HG03354 (cell line): ENCODE data around the gene EFCC1.
A peak's percentile ranks its signal among the peaks of the same experiment; 100 is the strongest.

ENCODE experiments used
- ATAC-seq: cut with Tn5 transposase; IDR thresholded peaks from one replicate; pipeline ENCODE4 v1.9.1; 2021; ENCODE audit warnings: mild to moderate bottlenecking; ENCODE audit not compliant: unreplicated experiment, poor library complexity, severe bottlenecking

EFCC1 gene

DNA sequence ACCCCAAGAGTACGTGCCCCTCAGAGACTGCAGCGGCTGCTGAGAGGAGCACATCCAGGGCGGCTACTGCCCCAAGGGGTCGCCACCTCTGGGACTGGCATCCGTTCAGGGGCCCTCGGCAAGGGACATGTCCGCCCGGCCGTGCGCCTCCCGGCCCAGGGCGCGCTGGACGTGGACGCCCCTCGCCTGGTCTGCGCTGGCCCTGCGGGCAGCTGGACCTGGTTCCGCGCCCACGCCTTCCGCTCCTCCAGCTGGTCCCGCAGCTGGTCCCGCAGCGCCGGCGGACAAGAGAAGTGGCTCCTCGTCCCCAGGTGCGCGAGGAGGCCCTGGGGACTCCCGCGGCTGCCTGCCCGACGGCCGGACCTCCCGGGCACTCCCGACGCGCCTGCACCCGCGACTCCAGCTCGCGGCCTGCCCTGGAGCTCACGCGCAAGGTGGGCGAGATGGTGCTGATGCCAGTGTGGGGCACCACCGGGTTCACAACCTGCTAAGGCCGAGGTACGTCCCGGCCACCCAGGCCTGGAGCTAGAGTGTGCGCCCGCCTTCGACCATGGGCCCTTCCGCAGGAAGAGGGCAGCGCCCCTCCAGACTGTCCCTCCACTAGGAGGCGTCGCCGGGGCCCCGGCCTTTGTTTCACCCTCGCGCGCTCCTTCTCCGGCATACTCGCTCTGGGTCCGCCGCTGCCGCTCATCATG lies 45.1 kb downstream of the EFCC1 start:
- no peak for ATAC-seq

GRCh38 chr3:129046732-129047552 lies 45.8 kb downstream of the EFCC1 start:
- ATAC-seq: no peak

- ATAC-seq: no peak
These were observed 46.4 kb downstream of the EFCC1 start for GRCh38 chr3:129047553-129047839.

DNA sequence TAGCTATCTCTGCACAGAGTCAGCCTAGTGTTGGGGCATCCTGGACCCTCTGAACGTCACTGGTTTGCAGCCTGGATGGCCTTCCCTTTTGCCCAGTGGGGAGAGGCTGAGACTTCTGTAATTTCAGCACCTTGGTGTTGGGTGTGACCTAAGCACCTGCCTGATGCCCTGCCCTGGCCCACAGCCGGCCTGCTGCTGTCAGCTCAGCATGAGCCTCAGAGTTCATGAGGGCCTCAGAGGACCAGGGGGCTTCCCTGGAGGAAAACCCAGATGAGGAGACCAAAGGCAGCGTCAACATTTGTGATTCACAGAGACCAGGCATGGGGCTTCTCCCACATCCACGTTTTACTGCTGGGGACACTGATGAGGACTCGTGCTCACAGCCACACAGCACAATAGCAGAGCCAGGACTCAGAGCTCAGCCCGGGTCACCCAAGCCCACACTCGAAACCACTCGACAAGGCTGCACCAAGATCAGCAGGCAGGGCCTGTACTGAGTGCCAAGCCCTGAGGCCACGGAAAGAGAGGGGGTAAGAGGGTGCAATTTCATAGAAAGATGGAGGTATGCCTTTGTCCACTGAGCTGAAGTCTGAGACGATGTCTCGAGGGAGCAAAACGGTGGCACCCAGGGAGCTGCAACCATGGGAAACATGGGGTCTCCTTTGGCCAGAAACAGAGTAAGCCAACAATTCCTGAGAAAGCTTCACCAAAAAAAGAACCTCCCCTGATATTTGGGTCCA lies 49.6 kb downstream of the EFCC1 start:
- ATAC-seq: no peak

DNA sequence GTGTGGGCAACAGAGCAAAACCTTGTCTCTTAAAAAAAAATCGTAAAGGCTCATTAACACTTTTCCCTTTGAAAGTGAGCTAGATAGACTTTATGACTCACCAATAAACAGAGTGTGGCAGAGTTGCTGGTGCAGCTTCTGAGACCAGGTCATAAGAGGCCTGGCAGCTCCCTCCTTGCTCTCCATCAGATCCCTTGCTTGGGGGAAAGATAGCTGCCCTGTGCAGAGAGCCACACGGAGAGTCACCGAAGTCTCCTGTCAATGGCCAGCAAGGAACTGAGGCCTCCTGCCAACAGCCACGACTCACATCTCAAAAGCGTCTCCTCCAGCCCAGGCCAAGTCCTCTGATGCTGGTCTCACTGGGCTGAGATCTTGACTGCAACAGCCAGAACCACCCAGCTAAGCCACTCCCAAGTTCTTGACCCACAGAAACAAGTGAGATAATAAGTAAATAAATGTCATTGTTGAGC lies 50.8 kb downstream of the EFCC1 start:
- ATAC-seq: no peak

- no peak for ATAC-seq
These were observed 51.6 kb downstream of the EFCC1 start for GRCh38 chr3:129052675-129053074.

GRCh38 chr3:129054605-129055104 lies 53.6 kb downstream of the EFCC1 start:
- no peak for ATAC-seq

GRCh38 chr3:129056451-129057173 lies 55.5 kb downstream of the EFCC1 start:
- no peak for ATAC-seq

DNA sequence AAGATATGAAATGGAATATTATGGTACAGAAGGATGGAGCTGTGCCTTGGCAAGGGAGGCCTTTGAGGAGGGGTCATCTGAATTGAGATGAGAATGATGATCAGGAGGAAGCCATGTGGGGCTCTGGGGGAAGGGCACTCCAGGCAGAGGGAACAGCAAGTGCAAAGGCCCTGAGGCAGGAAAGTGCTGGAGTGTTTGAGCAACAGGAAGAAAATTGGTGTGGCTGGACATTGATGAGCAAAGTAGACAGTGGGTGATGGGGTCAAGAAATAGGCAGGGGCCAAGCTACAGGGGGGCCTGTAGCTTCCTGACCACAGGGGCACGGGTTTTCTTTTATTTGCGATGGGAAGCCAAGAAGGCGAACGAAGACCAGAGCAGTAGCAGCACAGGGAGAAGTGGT lies 56.1 kb downstream of the EFCC1 start:
- no peak for ATAC-seq

GRCh38 chr3:129058441-129059200 lies 57.5 kb downstream of the EFCC1 start:
- peak; percentile 61 for ATAC-seq

DNA sequence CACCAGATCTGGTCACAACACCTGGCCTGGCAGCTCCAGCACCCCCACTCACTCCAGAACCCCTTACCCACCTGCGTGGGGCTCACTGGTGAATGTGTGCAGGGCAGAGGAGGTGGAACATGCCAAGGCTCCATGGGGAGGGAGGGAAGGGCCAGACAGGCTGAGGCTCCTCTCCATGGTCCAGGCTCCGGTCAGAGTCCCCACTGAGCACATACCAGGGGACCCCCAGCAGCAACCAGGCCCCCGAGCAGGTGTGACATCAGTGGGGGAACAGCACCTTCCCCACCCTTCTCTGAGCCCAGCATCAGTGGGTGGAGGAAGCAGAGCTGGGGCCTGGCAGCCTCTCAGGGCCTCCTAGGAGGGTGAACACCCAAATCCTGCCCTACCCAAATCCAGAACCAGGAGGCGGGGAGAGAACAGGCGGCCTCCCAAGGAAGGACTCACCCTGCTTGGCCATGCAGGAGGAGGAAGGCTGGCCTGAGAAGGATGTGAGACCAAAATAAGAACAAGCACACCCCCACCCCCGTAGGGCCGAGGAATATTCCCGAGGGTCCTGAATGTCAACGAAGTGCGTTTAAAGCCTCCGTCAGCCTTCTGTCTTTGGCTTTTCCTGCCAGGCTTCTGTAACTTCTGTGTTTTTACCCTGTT lies 58.3 kb downstream of the EFCC1 start:
- no peak for ATAC-seq

GRCh38 chr3:129060276-129061022 lies 59.3 kb downstream of the EFCC1 start, which contains the start of gene GP9:
Gene GP9 (plus strand): TSS chr3:129060779. CDS start chr3:129061740, 961 bp downstream.
- ATAC-seq: no peak

DNA sequence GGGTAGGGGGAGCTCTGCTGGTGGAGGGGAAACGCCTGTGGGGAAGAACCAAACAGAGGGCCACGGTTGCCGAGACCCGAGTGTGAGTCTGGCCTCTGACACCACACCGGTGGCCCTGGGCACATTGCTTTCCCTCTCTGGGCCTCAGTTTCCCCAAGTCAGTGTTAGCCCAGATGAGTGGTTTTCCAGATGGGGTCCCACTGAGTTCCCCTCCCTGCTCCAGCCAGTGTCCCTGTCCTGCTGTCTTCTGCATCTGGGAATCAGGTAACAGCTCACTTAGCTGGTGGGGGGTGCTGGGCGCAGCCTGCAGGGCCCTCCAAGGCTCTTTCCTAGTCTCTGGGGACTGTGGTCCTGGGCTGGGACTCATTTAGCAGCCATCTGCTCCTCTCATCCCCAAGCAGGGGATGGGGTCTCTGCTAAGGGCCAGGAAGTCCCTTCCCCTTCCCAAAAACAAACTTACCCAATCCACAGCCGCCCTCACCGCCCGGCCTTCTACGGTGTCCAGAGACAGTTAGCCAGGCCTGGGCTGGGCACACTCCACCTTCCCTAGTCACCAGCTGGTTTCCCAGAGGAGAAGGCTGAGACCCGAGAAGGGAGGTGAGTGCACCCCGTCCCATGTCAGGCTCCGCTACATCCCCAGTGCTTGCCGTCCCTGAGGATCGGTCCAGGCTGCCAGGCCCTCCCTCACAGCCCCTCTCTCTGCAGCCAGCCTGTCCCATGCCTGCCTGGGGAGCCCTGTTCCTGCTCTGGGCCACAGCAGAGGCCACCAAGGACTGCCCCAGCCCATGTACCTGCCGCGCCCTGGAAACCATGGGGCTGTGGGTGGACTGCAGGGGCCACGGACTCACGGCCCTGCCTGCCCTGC lies 60.2 kb downstream of the EFCC1 start:
- ATAC-seq: no peak

- no peak for ATAC-seq
These were observed 61.1 kb downstream of the EFCC1 start for GRCh38 chr3:129061888-129062834.

DNA sequence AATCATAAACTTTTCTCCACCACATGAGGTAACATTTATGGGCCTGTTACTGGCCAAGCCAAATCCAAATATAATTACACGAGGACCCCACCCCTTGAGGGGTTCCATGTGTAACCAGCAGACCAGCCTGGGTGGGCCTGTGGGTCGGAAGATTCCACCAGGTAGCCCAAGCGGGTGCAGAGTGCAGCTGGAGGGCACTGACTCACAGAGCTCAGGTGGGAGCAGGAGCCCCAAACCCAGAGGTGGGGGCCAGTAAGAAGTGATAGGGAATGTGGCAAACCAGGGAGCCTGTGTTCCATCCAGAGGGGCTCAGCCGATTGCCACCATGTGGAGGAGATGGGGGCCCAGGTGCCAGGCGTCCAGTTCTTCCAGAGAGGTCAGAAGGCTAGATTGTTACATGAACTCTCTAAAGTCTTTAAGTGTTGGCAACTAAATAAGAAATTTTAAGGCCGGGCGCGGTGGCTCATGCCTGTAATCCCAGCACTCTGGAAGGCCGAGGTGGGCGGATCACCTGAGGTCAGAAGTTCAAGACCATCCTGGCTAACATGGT lies 62.1 kb downstream of the EFCC1 start:
- ATAC-seq: no peak
